ENCODE results near the gene SHLD1.

SHLD1 gene

GRCh38 chr20:5766085-5766764, 16.0 kb downstream of the SHLD1 start:
- TF ChIP-seq GATA2 (IDR thresholded peaks at IDR 0.05; ENCODE audit: low read depth, low read length) (no peak), GATA3 (IDR thresholded peaks at IDR 0.05; ENCODE audit: low read depth, low read length) (no peak)

- no peak for TF ChIP-seq GATA3 (IDR thresholded peaks at IDR 0.05; ENCODE audit: low read depth, low read length)
- no peak for TF ChIP-seq GATA2 (IDR thresholded peaks at IDR 0.05; ENCODE audit: low read depth, low read length)
Measured at GRCh38 chr20:5767493-5768098, 17.4 kb downstream of the SHLD1 start.

GRCh38 chr20:5770231-5770986, 20.2 kb downstream of the SHLD1 start:
- TF ChIP-seq GATA3 (IDR thresholded peaks at IDR 0.05; ENCODE audit: low read depth, low read length) (no peak), GATA2 (IDR thresholded peaks at IDR 0.05; ENCODE audit: low read depth, low read length) (no peak)

GRCh38 chr20:5770987-5771318, 20.8 kb downstream of the SHLD1 start:
- no peak for TF ChIP-seq GATA2 (IDR thresholded peaks at IDR 0.05; ENCODE audit: low read depth, low read length)
- TF ChIP-seq GATA3 (IDR thresholded peaks at IDR 0.05; ENCODE audit: low read depth, low read length) = no peak

GRCh38 chr20:5772704-5773103, 22.5 kb downstream of the SHLD1 start:
- no peak for TF ChIP-seq GATA2 (IDR thresholded peaks at IDR 0.05; ENCODE audit: low read depth, low read length)
- no peak for TF ChIP-seq GATA3 (IDR thresholded peaks at IDR 0.05; ENCODE audit: low read depth, low read length)

GRCh38 chr20:5773589-5773988, 23.4 kb downstream of the SHLD1 start:
- no peak for TF ChIP-seq GATA3 (IDR thresholded peaks at IDR 0.05; ENCODE audit: low read depth, low read length)
- TF ChIP-seq GATA2 (IDR thresholded peaks at IDR 0.05; ENCODE audit: low read depth, low read length) = no peak

GRCh38 chr20:5776077-5776476, 25.9 kb downstream of the SHLD1 start:
- TF ChIP-seq GATA2 (IDR thresholded peaks at IDR 0.05; ENCODE audit: low read depth, low read length) (no peak), GATA3 (IDR thresholded peaks at IDR 0.05; ENCODE audit: low read depth, low read length) (no peak)

GRCh38 chr20:5779071-5779900, 29.1 kb downstream of the SHLD1 start:
- no peak for TF ChIP-seq GATA2 (IDR thresholded peaks at IDR 0.05; ENCODE audit: low read depth, low read length)
- no peak for TF ChIP-seq GATA3 (IDR thresholded peaks at IDR 0.05; ENCODE audit: low read depth, low read length)

- TF ChIP-seq GATA3 (IDR thresholded peaks at IDR 0.05; ENCODE audit: low read depth, low read length) (no peak), GATA2 (IDR thresholded peaks at IDR 0.05; ENCODE audit: low read depth, low read length) (no peak)
Measured at GRCh38 chr20:5780846-5781217, 30.6 kb downstream of the SHLD1 start.

GRCh38 chr20:5781798-5782750, 31.9 kb downstream of the SHLD1 start:
- no peak for TF ChIP-seq GATA2 (IDR thresholded peaks at IDR 0.05; ENCODE audit: low read depth, low read length)
- TF ChIP-seq GATA3 (IDR thresholded peaks at IDR 0.05; ENCODE audit: low read depth, low read length) = no peak

- TF ChIP-seq GATA2 (IDR thresholded peaks at IDR 0.05; ENCODE audit: low read depth, low read length) = no peak
Measured at GRCh38 chr20:5784735-5785134, 34.5 kb downstream of the SHLD1 start.

- no peak for TF ChIP-seq GATA2 (IDR thresholded peaks at IDR 0.05; ENCODE audit: low read depth, low read length)
- TF ChIP-seq GATA3 (IDR thresholded peaks at IDR 0.05; ENCODE audit: low read depth, low read length) = no peak
Measured at GRCh38 chr20:5785146-5785545, 34.9 kb downstream of the SHLD1 start.
